GM12878 (cell line): ENCODE data around the gene RBBP4. TPM values are rescaled to one million over a fixed set of nuclear protein-coding genes. Genes with fewer than 3 reads are reported as not detected.

ENCODE experiments used
- ATAC-seq: fragments of 200-7000 bp; cut with Tn5 transposase; 3 replicates; pipeline ENCODE4 v1.9.1; 2020; ENCODE audit warnings: mild to moderate bottlenecking, moderate library complexity
- BruUV-seq: library from RNA; stranded (reverse); fragments of 400-500 nt; replicated peaks from 2 replicates; lab custom pipeline; 2021; lab: Mats Ljungman, UMichigan
- CTCF ChIA-PET: fragments of 300-600 bp; sonication (Branson Sonifier 250); formaldehyde crosslinking; extraction: SDS; loops from one replicate; lab custom pipeline; 2021; ENCODE audit warnings: inconsistent platforms; lab: Yijun Ruan, JAX
- POLR2A ChIA-PET: fragments of 350-600 bp; formaldehyde crosslinking; extraction: SDS; loops from one replicate; lab custom pipeline; 2021; ENCODE audit warnings: inconsistent platforms; lab: Charles Lee
- RAD21 ChIA-PET: fragments of 300-600 bp; sonication (Branson Sonifier 250); formaldehyde crosslinking; loops from one replicate; lab custom pipeline; 2023; ENCODE audit warnings: antibody characterized with exemption; ENCODE audit not compliant: unreplicated experiment; lab: Charles Lee
- SMC1A ChIA-PET: fragments of 300-600 bp; sonication (Branson Sonifier 250); formaldehyde crosslinking; loops from one replicate; lab custom pipeline; 2023; ENCODE audit not compliant: unreplicated experiment, uncharacterized antibody; lab: Charles Lee
- DNase-seq: peaks from one replicate; pipeline ENCODE4 v3.0.0-alpha.2; 2011; ENCODE audit warnings: low read depth, low spot score
- FAIRE-seq: peaks from 3 replicates; lab custom pipeline; 2011; peaks lifted over from hg19 to GRCh38; lab: Jason Lieb, UNC
- H2AFZ ChIP-seq: 2 replicates; pipeline ENCODE4 v1.6.0; 2011; ENCODE audit warnings: low read depth, low read length, control low read depth; ENCODE audit not compliant: control insufficient read depth
- H3K27ac ChIP-seq: 2 replicates; pipeline ENCODE4 v1.5.1; 2011; ENCODE audit warnings: control low read depth; ENCODE audit not compliant: control insufficient read depth, insufficient read depth
- H3K27me3 ChIP-seq, 2 experiments: replicated peaks in 1 of 2; 2 replicates each; pipeline versions ENCODE4 v1.6.0 to v1.6.1; 2011; ENCODE audit warnings: low read length in 1 of 2; ENCODE audit not compliant: control insufficient read depth in 2 of 2, insufficient read depth in 2 of 2
- H3K36me3 ChIP-seq, 2 experiments: 2 replicates each; pipeline ENCODE4 v1.5.1; 2011; ENCODE audit warnings: low read length in 1 of 2; ENCODE audit not compliant: control insufficient read depth in 2 of 2, insufficient read depth in 2 of 2
- H3K4me1 ChIP-seq: 2 replicates; pipeline ENCODE4 v1.6.1; 2011; ENCODE audit warnings: mild to moderate bottlenecking, low read length, moderate library complexity, mixed read lengths; ENCODE audit not compliant: control insufficient read depth, insufficient read depth
- H3K4me2 ChIP-seq: 2 replicates; pipeline ENCODE4 v1.6.0; 2011; ENCODE audit warnings: control low read depth; ENCODE audit not compliant: control insufficient read depth, insufficient read depth
- H3K4me3 ChIP-seq: fragments of 200-600 bp; sonication (generic); 2 replicates; pipeline ENCODE4 v1.5.1; 2016
- H3K79me2 ChIP-seq: 2 replicates; pipeline ENCODE4 v1.6.0; 2011; ENCODE audit warnings: low read length; ENCODE audit not compliant: control insufficient read depth, insufficient read depth
- H3K9ac ChIP-seq: 2 replicates; pipeline ENCODE4 v1.8.0; 2011; ENCODE audit warnings: low read length, control low read depth, mixed read lengths; ENCODE audit not compliant: control insufficient read depth, insufficient read depth
- H3K9me3 ChIP-seq: replicated peaks from 3 replicates; pipeline ENCODE4 v1.5.1; 2011; ENCODE audit warnings: mild to moderate bottlenecking, low read length; ENCODE audit not compliant: control insufficient read depth, insufficient read depth
- H4K20me1 ChIP-seq: 2 replicates; pipeline ENCODE4 v1.6.0; 2011; ENCODE audit not compliant: control insufficient read depth, insufficient read depth
- TARDBP ChIP-seq: IDR thresholded peaks from 2 replicates; pipeline ENCODE4 v1.6.1; 2016; ENCODE audit warnings: borderline replicate concordance
- WGBS: methylation state at CpG from one replicate; pipeline ENCODE4 v1.1.6; 2016; ENCODE audit warnings: low lambda C conversion rate; ENCODE audit not compliant: insufficient replicate concordance, insufficient coverage; ENCODE audit errors: missing lambda C conversion rate; 5-methylcytosine and 5-hydroxymethylcytosine counted together
- in situ Hi-C: fragments of 300-500 bp; cut with MboI; formaldehyde crosslinking; loops from 9 replicates; pipeline ENCODE4 v1.14.3; 2018; ENCODE audit warnings: mixed read lengths
- intact Hi-C: fragments of 100-400 bp; cut with micrococcal nuclease; formaldehyde crosslinking; loops from one replicate; pipeline ENCODE4 v1.14.2; 2022; ENCODE audit not compliant: unreplicated experiment
- polyA plus RNA-seq, 11 experiments: library from polyadenylated mRNA; depleted of rRNA in 4 of 11; unstranded in 6 of 11; stranded (reverse) in 5 of 11; fragments of >200 nt; fragmentation: Nextera tagmentation in 4 of 11; fragmentation: Illumina TruSeq in 1 of 11; extraction: Ambion mirVana in 4 of 11; extraction: Trizol in 1 of 11; gene quantifications; 1 replicate in 1 of 11; 2 replicates in 10 of 11; pipeline versions ENCODE4 v1.2.1 to v1.2.3, GENCODE V29; 2011 to 2016; ENCODE audit warnings: inconsistent platforms in 2 of 11, missing spikeins in 2 of 11, low read depth in 1 of 11
- total RNA-seq, 4 experiments: library from RNA; depleted of rRNA in 3 of 4; stranded (reverse); fragments of >200 nt in 3 of 4; fragmentation: Illumina TruSeq in 1 of 4; extraction: Trizol in 1 of 4; gene quantifications; 2 replicates each; pipeline versions ENCODE4 v1.2.1 to v1.2.3, GENCODE V29; 2013 to 2021
- TF ChIP-seq, protein P1 (sequence below): fragments of 150-350 bp; IDR thresholded peaks from 2 replicates; pipeline ENCODE4 v1.6.1; 2014; ENCODE audit warnings: mild to moderate bottlenecking, low read depth, low read length
- TF ChIP-seq, protein P2 (sequence below): IDR thresholded peaks from 2 replicates; pipeline ENCODE4 v1.6.1; 2012; ENCODE audit warnings: low read depth, low read length, improper control_type of control experiment

The RBBP4 gene
- total and polyA plus RNA-seq, 10 of the 15 experiments (the other 5 are each of a cell fraction or from before 2014, with no cell fraction given) = 120 to 357 (median 231) TPM

DNA sequence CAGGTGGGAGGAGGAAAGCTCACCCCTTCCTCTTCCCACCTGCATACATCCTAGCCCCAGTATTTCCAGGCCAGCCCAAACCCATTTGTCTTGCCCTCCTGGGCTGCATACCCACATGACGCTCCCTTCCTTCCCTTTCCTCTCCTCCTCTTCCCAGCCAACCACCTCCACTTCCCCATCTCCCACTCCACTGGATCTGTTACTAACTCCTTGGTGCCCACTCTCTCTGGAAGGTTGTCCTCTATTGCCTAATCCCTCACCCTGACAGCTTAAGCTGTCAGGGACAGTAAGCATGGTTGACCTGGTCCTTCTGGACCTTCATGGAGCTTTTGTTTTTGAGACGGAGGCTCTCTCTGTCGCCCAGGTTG, 74.6 kb downstream of the RBBP4 start:
- BruUV-seq = no TSS peak
- ATAC-seq = no peak

DNA sequence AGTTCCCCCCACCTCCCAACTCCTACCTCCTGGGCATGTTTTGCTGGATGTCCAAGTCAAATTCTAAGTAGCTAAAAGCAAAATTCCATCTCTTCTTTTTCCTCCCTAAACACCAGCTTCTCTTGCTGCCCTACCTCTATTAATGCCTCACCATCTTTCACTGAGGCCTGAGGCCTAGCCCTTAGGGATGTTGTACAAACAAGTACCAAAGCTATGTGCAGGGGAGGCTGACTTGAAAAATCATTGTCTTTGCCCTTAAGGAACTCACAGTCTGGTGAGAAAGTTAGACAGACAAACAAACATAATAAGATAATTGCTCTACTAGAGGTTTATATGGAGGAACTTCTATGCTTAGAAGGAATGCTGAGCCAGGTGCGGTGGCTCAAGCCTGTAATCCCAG, 76.9 kb downstream of the RBBP4 start:
- Histone ChIP-seq H4K20me1 (no peaks in the 10 kb centered on the region), H3K4me2 (no peak overlapping the region), H3K4me3 (no peak overlapping the region), H3K4me1 (peaks cover 8% of the 10 kb centered on the region), H3K9ac (no peak overlapping the region), H3K27ac (no peak overlapping the region), H2AFZ (no peak overlapping the region), H3K27me3 (peaks cover 0 to 1% of the 10 kb centered on the region in 2 experiments; a peak in 1 of 4 replicates), H3K79me2 (no peaks in the 10 kb centered on the region), H3K36me3 (no peaks in the 10 kb centered on the region), H3K9me3 (no peaks in the 10 kb centered on the region)
- ChIA-PET POLR2A (interaction anchor here (1.1 kb wide), 1 partner anchor 206 kb away, joined by 8 read pairs; no protein-coding TSS in a partner anchor), CTCF (interaction anchor here (1.0 to 1.4 kb wide), 4 partner anchors 15 to 41 kb away, joined by 3 to 4 read pairs (median 3); no protein-coding TSS in a partner anchor), RAD21 (interaction anchor here (0.9 to 2.2 kb wide), 3 partner anchors 16 to 208 kb away, joined by 3 to 10 read pairs (median 6); no protein-coding TSS in a partner anchor), SMC1A (no interaction called here)
- ATAC-seq (no peak), DNase-seq (no peak), FAIRE-seq (no peak)
- no peak for TF ChIP-seq TARDBP
- intact Hi-C loops (no loop called here), in situ Hi-C loops (no loop called here)
- no TSS peak for BruUV-seq
- 100% methylated on average over 1 of the region's 1 CpG for WGBS

More for the DNA sequence above, 74.6 kb downstream of the RBBP4 start:
- no peak for FAIRE-seq
- ChIA-PET POLR2A (interaction anchor here (0.6 to 0.9 kb wide), 2 partner anchors 20 to 66 kb away, joined by 3 read pairs; no protein-coding TSS in a partner anchor), CTCF (interaction anchor here (0.7 to 1.8 kb wide), 3 partner anchors 13 to 48 kb away, joined by 3 to 4 read pairs (median 4); no protein-coding TSS in a partner anchor), RAD21 (no interaction called here), SMC1A (no interaction called here)
- no peak for DNase-seq
- intact Hi-C loops (no loop called here), in situ Hi-C loops (no loop called here)
- H3K79me2 ChIP-seq = no peaks in the 10 kb centered on the region
- H2AFZ ChIP-seq = no peak overlapping the region
- no peaks in the 10 kb centered on the region for H4K20me1 ChIP-seq
- H3K9me3 ChIP-seq = no peaks in the 10 kb centered on the region
- 55% methylated on average over 3 of the region's 3 CpGs for WGBS
- no peak overlapping the region for H3K27ac ChIP-seq
- H3K4me3 ChIP-seq = no peak overlapping the region
- no peak overlapping the region for H3K4me2 ChIP-seq
- TF ChIP-seq, protein P1, sequence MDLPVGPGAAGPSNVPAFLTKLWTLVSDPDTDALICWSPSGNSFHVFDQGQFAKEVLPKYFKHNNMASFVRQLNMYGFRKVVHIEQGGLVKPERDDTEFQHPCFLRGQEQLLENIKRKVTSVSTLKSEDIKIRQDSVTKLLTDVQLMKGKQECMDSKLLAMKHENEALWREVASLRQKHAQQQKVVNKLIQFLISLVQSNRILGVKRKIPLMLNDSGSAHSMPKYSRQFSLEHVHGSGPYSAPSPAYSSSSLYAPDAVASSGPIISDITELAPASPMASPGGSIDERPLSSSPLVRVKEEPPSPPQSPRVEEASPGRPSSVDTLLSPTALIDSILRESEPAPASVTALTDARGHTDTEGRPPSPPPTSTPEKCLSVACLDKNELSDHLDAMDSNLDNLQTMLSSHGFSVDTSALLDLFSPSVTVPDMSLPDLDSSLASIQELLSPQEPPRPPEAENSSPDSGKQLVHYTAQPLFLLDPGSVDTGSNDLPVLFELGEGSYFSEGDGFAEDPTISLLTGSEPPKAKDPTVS = no peak
- TF ChIP-seq, protein P2, sequence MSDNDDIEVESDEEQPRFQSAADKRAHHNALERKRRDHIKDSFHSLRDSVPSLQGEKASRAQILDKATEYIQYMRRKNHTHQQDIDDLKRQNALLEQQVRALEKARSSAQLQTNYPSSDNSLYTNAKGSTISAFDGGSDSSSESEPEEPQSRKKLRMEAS = no peak
- no peaks in the 10 kb centered on the region for H3K36me3 ChIP-seq
- H3K9ac ChIP-seq = no peak overlapping the region
- H3K4me1 ChIP-seq = peaks cover 8% of the 10 kb centered on the region
- H3K27me3 ChIP-seq = peaks cover 0 to 1% of the 10 kb centered on the region in 2 experiments; a peak in 1 of 4 replicates
